Fibroblast of pulmonary artery (primary cell): Measurements from ENCODE around the gene ITPRID1.

Source experiments
- DNase-seq: peaks from one replicate; pipeline ENCODE4 v3.0.0-alpha.2; 2010; ENCODE audit warnings: low read depth
- H3K4me3 ChIP-seq: replicated peaks from 2 replicates; pipeline ENCODE4 v1.5.1; 2011; ENCODE audit warnings: low read depth, mild to moderate bottlenecking, control low read depth, low read length, moderate library complexity
- TF ChIP-seq, protein P1 (sequence below): IDR thresholded peaks from 2 replicates; pipeline ENCODE4 v1.5.1; 2011; ENCODE audit warnings: mild to moderate bottlenecking, control low read depth, low read length, inconsistent platforms; ENCODE audit errors: missing control alignments

Gene ITPRID1

GRCh38 chr7:31646942-31647341 lies 133.1 kb downstream of the ITPRID1 start:
- TF ChIP-seq, protein P1, sequence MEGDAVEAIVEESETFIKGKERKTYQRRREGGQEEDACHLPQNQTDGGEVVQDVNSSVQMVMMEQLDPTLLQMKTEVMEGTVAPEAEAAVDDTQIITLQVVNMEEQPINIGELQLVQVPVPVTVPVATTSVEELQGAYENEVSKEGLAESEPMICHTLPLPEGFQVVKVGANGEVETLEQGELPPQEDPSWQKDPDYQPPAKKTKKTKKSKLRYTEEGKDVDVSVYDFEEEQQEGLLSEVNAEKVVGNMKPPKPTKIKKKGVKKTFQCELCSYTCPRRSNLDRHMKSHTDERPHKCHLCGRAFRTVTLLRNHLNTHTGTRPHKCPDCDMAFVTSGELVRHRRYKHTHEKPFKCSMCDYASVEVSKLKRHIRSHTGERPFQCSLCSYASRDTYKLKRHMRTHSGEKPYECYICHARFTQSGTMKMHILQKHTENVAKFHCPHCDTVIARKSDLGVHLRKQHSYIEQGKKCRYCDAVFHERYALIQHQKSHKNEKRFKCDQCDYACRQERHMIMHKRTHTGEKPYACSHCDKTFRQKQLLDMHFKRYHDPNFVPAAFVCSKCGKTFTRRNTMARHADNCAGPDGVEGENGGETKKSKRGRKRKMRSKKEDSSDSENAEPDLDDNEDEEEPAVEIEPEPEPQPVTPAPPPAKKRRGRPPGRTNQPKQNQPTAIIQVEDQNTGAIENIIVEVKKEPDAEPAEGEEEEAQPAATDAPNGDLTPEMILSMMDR: no peak
- DNase-seq: no peak
- H3K4me3 ChIP-seq: no peak overlapping the region

GRCh38 chr7:31647511-31647910 lies 133.6 kb downstream of the ITPRID1 start:
- TF ChIP-seq, protein P1: no peak
- DNase-seq: no peak
- H3K4me3 ChIP-seq: no peak overlapping the region

- H3K4me3 ChIP-seq: no peak overlapping the region
- DNase-seq: peak; percentile 7
- TF ChIP-seq, protein P1: peak; percentile 23
Observed at GRCh38 chr7:31648288-31648687, 134.4 kb downstream of the ITPRID1 start.

GRCh38 chr7:31648880-31649279 lies 135.0 kb downstream of the ITPRID1 start:
- TF ChIP-seq, protein P1: no peak
- H3K4me3 ChIP-seq: no peak overlapping the region
- no peak for DNase-seq

DNA sequence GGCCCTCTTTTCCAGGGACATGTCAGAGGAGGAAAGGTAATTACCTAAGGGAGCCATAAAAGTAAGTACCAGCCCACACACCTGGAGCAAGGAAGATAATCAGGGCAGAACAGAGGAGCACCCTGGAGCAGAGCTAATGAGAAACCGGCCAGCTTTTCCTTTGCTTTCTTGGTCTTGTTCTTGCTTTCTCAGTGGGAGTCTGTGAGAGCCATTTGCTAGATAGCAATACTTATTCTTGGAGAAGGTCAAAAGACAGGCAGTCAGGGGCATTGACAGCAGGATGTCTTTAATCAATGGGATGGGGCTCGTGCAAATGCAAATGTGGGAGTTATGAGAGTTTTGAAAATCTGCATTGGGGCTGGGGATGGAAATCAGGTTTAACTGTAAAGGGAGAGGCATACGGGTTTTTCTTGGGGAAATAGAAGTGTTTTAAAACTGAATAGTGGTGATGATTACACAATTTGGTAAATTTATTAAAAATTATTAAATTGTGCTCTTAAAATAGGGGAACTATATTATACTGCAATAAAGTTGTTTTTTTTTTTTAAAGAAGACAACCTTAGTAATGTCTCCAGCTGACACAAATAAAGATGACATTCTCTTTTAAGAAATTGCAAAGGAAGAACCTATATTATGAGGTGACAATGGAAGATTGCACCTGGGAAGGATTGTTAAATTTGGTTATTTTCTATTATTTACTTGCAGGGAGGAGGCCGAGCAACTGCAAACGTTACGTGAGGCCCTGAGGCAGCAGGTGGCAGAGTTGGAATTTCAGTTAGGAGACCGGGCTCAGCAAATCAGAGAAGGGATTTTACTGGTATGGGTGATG lies 137.6 kb downstream of the ITPRID1 start:
- DNase-seq: no peak
- H3K4me3 ChIP-seq: no peak overlapping the region
- TF ChIP-seq, protein P1: no peak

DNA sequence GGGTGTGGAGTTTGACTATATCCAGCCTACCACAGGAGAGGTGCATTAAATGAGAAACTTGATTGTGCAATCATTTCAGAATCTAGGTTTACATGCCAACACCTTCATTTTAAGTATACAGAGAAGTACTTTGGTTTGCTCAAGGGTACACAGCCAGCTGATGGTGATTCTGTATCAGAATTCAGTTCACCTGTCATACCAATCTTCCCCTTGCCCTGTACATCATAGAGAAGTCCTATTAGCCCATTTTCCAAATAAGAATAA lies 138.1 kb downstream of the ITPRID1 start:
- TF ChIP-seq, protein P1: no peak
- no peak overlapping the region for H3K4me3 ChIP-seq
- no peak for DNase-seq

GRCh38 chr7:31663072-31663471 lies 149.2 kb downstream of the ITPRID1 start:
- H3K4me3 ChIP-seq: no peak overlapping the region
- DNase-seq: no peak
- TF ChIP-seq, protein P1: no peak
